BLaER1 treated with 17β-estradiol and CSF1 and Interleukin-3, amounts not matched to agents 10 nM and 100 nM (cell line): ENCODE results near the gene FAM13A.
A peak's percentile ranks its signal among the peaks of the same experiment; 100 is the strongest.
"Not testable (repeated sequence)": the region's sequence is repeated elsewhere in the genome, so short reads cannot be mapped to it uniquely, and the experiment has no call there.

Source experiments
- H3K27ac ChIP-seq, 11 experiments: shearing (Covaris generic); formaldehyde crosslinking; 2 replicates each; pipeline ENCODE4 v1.8.1; 2022
- H3K27me3 ChIP-seq, 11 experiments: shearing (Covaris generic); formaldehyde crosslinking; 2 replicates each; pipeline ENCODE4 v1.8.1; 2022
- H3K36me3 ChIP-seq, 11 experiments: shearing (Covaris generic); formaldehyde crosslinking; 2 replicates each; pipeline ENCODE4 v1.8.1; 2022
- H3K4me1 ChIP-seq, 10 experiments: shearing (Covaris generic); formaldehyde crosslinking; 2 replicates each; pipeline ENCODE4 v1.8.1; 2022
- H3K4me2 ChIP-seq, 11 experiments: shearing (Covaris generic); formaldehyde crosslinking; 2 replicates each; pipeline ENCODE4 v1.8.1; 2022
- H3K4me3 ChIP-seq, 10 experiments: shearing (Covaris generic); formaldehyde crosslinking; 2 replicates each; pipeline ENCODE4 v1.8.1; 2022
- H3K9ac ChIP-seq, 11 experiments: shearing (Covaris generic); formaldehyde crosslinking; 2 replicates each; pipeline ENCODE4 v1.8.1; 2022
- H3K9me3 ChIP-seq, 11 experiments: shearing (Covaris generic); formaldehyde crosslinking; replicated peaks in 1 of 11; 2 replicates each; pipeline ENCODE4 v1.8.1; 2022
- H4K20me1 ChIP-seq, 11 experiments: shearing (Covaris generic); formaldehyde crosslinking; 2 replicates each; pipeline ENCODE4 v1.8.1; 2022
- Cebpa-rat ChIP-seq, 11 experiments: shearing (Covaris generic); IDR thresholded peaks; 2 replicates each; pipeline ENCODE4 v1.8.1; 2022

The FAM13A gene

DNA sequence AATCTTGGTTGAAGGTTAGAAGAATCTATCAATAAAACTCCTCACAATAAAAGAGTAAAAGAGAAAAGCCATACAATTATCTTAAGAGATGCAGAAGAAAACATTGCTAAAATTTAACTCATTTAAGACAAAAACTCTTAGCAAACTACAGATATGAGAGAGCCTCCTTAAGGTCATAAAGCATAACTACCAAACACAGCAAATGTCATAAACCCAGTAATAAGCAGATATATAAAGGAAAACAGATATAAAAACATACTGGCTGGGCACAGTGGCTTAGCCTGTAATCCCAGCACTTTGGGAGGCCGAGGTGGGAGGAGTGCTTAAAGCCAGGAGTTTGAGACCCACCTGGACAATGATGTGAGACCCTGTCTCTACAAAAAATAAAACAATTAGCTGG lies 165.3 kb downstream of the FAM13A start:
- H3K4me3 ChIP-seq: no peak overlapping the region
- H3K4me2 ChIP-seq: no peak overlapping the region
- no peak overlapping the region for H3K27ac ChIP-seq
- H3K9me3 ChIP-seq: no peaks in the 10 kb centered on the region
- no peaks in the 10 kb centered on the region for H3K27me3 ChIP-seq
- H3K36me3 ChIP-seq: no peaks in the 10 kb centered on the region
- H4K20me1 ChIP-seq: no peaks in the 10 kb centered on the region
- no peak overlapping the region for H3K9ac ChIP-seq
- no peak for TF ChIP-seq Cebpa-rat (IDR thresholded peaks at IDR 0.05)
- no peaks in the 10 kb centered on the region for H3K4me1 ChIP-seq

DNA sequence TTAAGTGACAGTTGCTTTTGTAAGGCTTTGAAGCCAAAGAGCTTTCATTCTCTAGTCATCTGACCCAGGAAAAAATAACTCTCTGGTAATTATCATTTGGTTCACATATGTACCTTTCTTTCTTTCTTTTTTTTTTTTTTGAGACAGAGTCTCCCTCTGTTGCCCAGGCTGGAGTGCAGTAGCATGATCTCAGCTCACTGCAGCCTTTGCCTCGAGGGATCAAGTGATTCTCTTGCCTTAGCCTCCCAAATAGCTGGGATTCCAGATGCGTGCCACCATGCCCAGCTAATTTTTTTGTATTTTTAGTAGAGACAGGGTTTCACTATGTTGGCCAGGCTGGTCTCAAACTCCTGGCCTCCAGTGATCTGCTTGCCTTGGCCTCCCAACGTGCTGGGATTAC lies 169.6 kb downstream of the FAM13A start:
- not testable (repeated sequence) for H4K20me1 ChIP-seq, H3K27ac ChIP-seq, H3K4me3 ChIP-seq, H3K4me2 ChIP-seq, H3K4me1 ChIP-seq, H3K27me3 ChIP-seq, H3K36me3 ChIP-seq, H3K9ac ChIP-seq, H3K9me3 ChIP-seq

DNA sequence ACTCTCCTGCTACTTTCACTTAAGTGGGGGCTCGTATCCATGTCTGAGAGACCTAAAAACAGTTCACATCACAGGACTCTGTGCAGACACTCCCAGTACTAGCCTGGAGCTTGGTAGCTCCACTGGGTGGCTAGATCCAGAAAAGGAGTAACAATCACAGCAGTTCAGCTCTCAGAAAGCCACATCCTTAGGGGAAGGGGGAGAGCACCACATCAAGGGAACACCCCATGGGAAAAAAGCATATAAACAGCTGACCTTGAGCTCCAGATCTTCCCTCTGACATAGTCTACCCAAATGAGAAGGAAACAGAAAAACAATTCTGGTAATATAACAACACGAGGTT lies 175.8 kb downstream of the FAM13A start:
- Histone ChIP-seq H3K36me3 (no peaks in the 10 kb centered on the region), H3K4me2 (peak overlapping the region; percentile 64 to 93 (median 82)), H3K4me1 (peaks cover 20 to 25% (median 22%) of the 10 kb centered on the region in 10 experiments), H4K20me1 (no peaks in the 10 kb centered on the region), H3K4me3 (peak overlapping the region in 1 of 10 experiments; percentile 18; a peak in 1 of 20 replicates), H3K9ac (peak overlapping the region in 4 of 11 experiments; percentile 7 to 62 (median 29); a peak in 3 of 22 replicates), H3K27me3 (no peaks in the 10 kb centered on the region), H3K9me3 (no peaks in the 10 kb centered on the region), H3K27ac (peak overlapping the region in 8 of 11 experiments; percentile 11 to 62 (median 26); a peak in 12 of 22 replicates)
- no peak for TF ChIP-seq Cebpa-rat (IDR thresholded peaks at IDR 0.05)

DNA sequence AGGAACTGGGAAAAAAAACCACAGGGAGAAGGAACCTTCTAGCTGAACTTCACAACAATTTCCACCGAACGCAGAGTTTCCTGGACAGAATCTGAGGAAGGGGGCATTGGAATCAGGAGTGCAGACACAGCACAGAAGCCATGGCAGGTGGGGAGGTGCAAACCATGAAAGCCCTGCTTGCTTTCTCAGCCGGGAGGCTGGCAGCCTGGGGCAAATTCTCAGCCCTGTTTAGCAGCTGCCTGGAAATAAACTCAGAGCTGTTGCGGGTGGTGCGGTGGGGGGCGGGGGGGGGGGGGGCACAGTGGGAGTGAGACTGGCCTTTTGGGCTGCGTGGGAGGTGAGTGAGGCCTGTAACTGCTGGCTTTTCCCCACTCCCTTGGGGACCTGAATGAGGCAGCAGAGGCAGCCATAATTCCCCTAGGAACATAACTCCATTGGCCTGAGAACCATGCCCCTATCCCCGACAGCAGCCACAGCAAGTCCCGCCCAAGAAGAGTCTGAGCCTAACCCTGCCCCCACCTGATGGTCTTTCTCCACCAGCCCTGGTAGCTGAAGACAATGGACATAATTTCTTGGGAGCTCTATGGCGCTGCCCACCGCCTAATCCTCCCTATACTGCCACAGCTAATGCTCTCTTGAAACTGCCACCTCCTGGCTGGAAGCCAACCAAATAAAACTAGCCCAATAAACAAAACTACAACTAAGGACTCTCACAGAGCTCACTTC lies 176.3 kb downstream of the FAM13A start:
- Histone ChIP-seq H3K9ac (peak overlapping the region in 6 of 11 experiments; percentile 7 to 62 (median 41); a peak in 6 of 22 replicates), H3K4me3 (peak overlapping the region in 2 of 10 experiments; percentile 13 to 18; a peak in 3 of 20 replicates), H3K36me3 (no peaks in the 10 kb centered on the region), H3K4me2 (peak overlapping the region; percentile 64 to 93 (median 83)), H3K27ac (peak overlapping the region; percentile 8 to 62 (median 32); a peak in 15 of 22 replicates), H3K4me1 (peaks cover 20 to 25% (median 22%) of the 10 kb centered on the region in 10 experiments), H3K9me3 (peaks cover 0 to 3% (median 0%) of the 10 kb centered on the region in 11 experiments; a peak in 2 of 22 replicates), H3K27me3 (no peaks in the 10 kb centered on the region), H4K20me1 (no peaks in the 10 kb centered on the region)
- no peak for TF ChIP-seq Cebpa-rat (IDR thresholded peaks at IDR 0.05)

DNA sequence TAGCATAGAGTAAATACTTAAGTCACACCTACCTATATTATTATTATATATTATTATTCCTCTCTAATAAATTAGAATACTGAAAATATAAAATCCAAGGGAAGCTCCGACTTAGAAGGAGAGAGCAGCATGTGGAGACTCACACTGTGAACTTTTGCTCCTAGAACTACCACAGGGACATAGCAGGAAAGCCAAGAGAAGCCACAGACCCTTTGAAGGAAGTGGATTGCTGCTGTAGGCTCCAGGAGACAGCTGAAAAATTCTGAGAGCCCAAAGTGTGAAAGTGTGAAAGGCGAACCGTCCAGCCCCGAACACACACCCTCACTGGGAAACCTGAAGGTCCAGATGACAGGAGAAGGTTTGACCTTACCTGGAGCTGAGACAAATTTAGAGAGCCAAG lies 177.0 kb downstream of the FAM13A start:
- peak overlapping the region in 4 of 11 experiments; percentile 25 to 53 (median 41); a peak in 5 of 22 replicates for H3K9ac ChIP-seq
- H3K4me1 ChIP-seq: peaks cover 20 to 25% (median 22%) of the 10 kb centered on the region in 10 experiments
- peak overlapping the region in 1 of 10 experiments; percentile 13; a peak in 1 of 20 replicates for H3K4me3 ChIP-seq
- no peaks in the 10 kb centered on the region for H3K27me3 ChIP-seq
- no peaks in the 10 kb centered on the region for H4K20me1 ChIP-seq
- H3K27ac ChIP-seq: peak overlapping the region in 7 of 11 experiments; percentile 15 to 52 (median 36); a peak in 12 of 22 replicates
- H3K4me2 ChIP-seq: peak overlapping the region; percentile 46 to 93 (median 83)
- peaks cover 0 to 6% (median 0%) of the 10 kb centered on the region in 11 experiments; a peak in 2 of 22 replicates for H3K9me3 ChIP-seq
- no peak for TF ChIP-seq Cebpa-rat (IDR thresholded peaks at IDR 0.05)
- no peaks in the 10 kb centered on the region for H3K36me3 ChIP-seq

DNA sequence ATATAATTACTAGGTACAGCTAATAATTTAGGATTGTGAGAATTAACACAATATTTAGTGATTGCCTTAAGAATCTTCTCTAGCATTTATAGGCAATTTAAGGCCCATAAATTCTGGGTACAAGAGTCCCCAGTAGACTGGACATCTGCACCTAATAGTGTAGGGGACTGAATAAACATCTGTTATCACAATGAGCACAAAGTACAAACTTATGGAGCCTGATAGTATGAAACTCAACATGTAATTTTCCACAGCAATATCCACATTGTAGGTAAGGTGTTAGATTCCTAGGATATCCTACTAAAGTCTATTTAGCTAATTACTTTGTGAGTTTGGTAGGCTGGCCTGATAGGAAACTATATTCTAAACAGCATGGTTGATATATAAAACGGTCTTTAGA lies 178.3 kb downstream of the FAM13A start:
- Histone ChIP-seq H3K36me3 (no peaks in the 10 kb centered on the region), H3K9me3 (peaks cover 0 to 6% (median 0%) of the 10 kb centered on the region in 11 experiments; a peak in 2 of 22 replicates), H3K4me3 (no peak overlapping the region), H3K4me2 (no peak overlapping the region), H3K27ac (no peak overlapping the region), H3K9ac (no peak overlapping the region), H3K27me3 (no peaks in the 10 kb centered on the region), H3K4me1 (peaks cover 20 to 25% (median 23%) of the 10 kb centered on the region in 10 experiments), H4K20me1 (no peaks in the 10 kb centered on the region)
- no peak for TF ChIP-seq Cebpa-rat (IDR thresholded peaks at IDR 0.05)

DNA sequence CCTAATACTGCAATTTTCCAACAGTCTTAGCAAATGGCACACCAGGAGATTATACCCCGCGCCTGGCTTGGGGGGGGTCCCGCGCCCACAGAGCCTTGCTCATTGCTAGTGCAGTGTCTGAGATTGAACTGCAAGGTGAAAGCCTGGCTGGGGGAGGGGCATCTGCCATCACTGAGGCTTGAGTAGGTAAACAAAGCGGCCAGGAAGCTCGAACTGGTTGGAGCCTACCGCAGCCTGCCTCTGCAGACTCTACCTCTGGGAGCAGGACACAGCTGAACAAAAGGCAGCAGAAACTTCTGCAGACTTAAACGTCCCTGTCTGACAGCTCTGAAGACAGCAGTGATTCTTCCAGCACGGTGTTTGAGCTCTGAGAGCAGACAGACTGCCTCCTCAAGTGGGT lies 186.6 kb downstream of the FAM13A start:
- Histone ChIP-seq H4K20me1 (no peaks in the 10 kb centered on the region), H3K4me2 (no peak overlapping the region), H3K9ac (no peak overlapping the region), H3K36me3 (no peaks in the 10 kb centered on the region), H3K27ac (no peak overlapping the region), H3K4me3 (no peak overlapping the region), H3K4me1 (peaks cover 0 to 9% (median 0%) of the 10 kb centered on the region in 10 experiments; a peak in 7 of 20 replicates), H3K9me3 (peaks cover 0 to under 1% (median 0%) of the 10 kb centered on the region in 11 experiments; a peak in 1 of 22 replicates), H3K27me3 (no peaks in the 10 kb centered on the region)
- no peak for TF ChIP-seq Cebpa-rat (IDR thresholded peaks at IDR 0.05)

DNA sequence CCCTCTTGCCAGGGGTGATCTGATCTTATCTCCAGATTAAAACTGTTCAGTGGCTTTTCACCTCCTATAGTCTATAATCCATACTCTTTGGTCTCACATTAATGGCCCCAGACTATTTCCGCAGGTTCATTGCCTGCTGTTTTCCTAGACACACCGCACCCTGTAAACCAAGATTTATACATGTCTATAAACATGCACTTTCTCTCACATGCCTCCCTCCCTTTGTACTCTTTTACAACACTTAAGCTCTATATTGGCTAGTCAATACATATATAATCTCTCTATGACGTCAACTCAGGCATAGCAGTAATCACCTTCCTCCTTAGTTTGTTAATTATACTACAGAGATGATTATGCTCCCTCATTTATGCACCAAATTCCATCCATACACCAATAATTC lies 188.5 kb downstream of the FAM13A start:
- H3K9ac ChIP-seq: no peak overlapping the region
- no peaks in the 10 kb centered on the region for H3K27me3 ChIP-seq
- no peak overlapping the region for H3K4me2 ChIP-seq
- H3K4me3 ChIP-seq: no peak overlapping the region
- TF ChIP-seq Cebpa-rat (IDR thresholded peaks at IDR 0.05): no peak
- no peak overlapping the region for H3K27ac ChIP-seq
- no peaks in the 10 kb centered on the region for H3K9me3 ChIP-seq
- no peaks in the 10 kb centered on the region for H4K20me1 ChIP-seq
- peaks cover 0 to 23% (median 0%) of the 10 kb centered on the region in 10 experiments; a peak in 7 of 20 replicates for H3K4me1 ChIP-seq
- no peaks in the 10 kb centered on the region for H3K36me3 ChIP-seq

DNA sequence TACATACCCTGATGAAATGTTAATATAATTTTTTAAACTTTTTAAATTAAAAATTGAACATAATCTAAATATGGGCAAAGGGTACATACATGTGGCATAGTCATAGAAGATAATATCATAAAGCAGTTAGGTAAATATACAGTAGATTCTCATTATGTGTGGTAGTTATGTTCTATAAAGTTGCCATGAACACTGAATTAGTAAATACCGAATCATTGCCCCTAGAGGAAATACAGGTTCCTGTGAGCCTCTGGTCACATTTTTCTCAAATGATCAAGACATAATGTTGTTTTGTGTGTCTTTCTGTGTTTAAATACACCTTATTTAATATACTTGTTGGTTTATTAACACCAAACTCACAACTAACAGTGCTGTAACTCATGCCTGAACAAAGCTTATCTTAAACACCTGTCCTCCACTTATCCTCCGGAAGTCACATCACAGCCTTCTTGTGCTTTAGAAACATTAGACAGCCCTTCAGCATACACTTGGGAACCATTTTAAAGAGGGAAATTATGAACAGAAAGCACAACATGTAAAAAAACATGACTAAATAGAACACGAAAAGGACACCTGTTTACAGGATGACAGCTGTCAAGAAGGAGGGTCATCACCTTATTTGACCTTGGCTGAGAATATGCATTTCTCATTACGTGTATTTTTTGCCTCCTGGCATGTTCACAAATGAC lies 190.0 kb downstream of the FAM13A start:
- no peak for TF ChIP-seq Cebpa-rat (IDR thresholded peaks at IDR 0.05)
- Histone ChIP-seq H3K9ac (no peak overlapping the region), H3K36me3 (no peaks in the 10 kb centered on the region), H3K4me2 (no peak overlapping the region), H3K4me1 (peaks cover 0 to 38% (median 0%) of the 10 kb centered on the region in 10 experiments; a peak in 7 of 20 replicates), H3K9me3 (no peaks in the 10 kb centered on the region), H3K27ac (no peak overlapping the region), H4K20me1 (no peaks in the 10 kb centered on the region), H3K4me3 (no peak overlapping the region), H3K27me3 (no peaks in the 10 kb centered on the region)
